Spleen (tissue), 7 donors: ENCODE data around the gene TWF2.

Experiments used
- POLR2A ChIP-seq, 3 donors: fragments of 450-650 bp; IDR thresholded peaks; one replicate each; pipeline ENCODE4 v1.5.1; 2017; ENCODE audit warnings: antibody characterized with exemption in 3 of 3, mild to moderate bottlenecking in 1 of 3
- TF ChIP-seq, protein P1 (sequence below), 11 experiments: fragments of 200-600 bp in 7 of 11; fragments of 450-650 bp in 4 of 11; sonication (generic) in 4 of 11; IDR thresholded peaks in 8 of 11; conservative IDR thresholded peaks in 3 of 11; 1 replicate in 7 of 11; 2 replicates in 4 of 11; pipeline versions ENCODE4 v1.4.0 to v1.8.0; 2016 to 2021; ENCODE audit warnings: antibody characterized with exemption in 11 of 11, inconsistent platforms in 4 of 11, mild to moderate bottlenecking in 1 of 11
- donor health status: DM: no; HTN: no; CAD: no; lungs with moderate emphysema.
- donor health status: DM: no; HTN: no; CAD: no.
- donor health status: DM: no; HTN: no; CAD: no.

DNA sequence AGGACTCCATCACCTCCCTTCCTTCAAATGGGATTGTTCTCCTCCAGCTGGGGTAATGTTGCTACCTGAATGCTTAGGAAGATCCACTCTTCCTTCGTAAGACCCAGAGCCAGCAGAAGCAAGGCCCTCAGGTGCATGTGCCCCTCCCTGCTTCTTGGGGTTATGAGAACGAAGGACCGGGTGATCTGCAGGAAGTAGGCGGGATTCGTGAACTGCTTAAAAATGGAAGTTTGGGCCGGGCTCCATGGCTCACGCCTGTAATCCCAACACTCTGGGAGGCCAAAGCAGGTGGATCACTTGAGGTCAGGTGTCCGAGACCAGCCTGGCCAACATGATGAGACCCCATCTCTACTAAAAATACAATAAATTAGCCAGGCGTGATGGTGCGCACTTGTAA is 21.6 kb downstream of the TWF2 start:
- TF ChIP-seq, protein P1, sequence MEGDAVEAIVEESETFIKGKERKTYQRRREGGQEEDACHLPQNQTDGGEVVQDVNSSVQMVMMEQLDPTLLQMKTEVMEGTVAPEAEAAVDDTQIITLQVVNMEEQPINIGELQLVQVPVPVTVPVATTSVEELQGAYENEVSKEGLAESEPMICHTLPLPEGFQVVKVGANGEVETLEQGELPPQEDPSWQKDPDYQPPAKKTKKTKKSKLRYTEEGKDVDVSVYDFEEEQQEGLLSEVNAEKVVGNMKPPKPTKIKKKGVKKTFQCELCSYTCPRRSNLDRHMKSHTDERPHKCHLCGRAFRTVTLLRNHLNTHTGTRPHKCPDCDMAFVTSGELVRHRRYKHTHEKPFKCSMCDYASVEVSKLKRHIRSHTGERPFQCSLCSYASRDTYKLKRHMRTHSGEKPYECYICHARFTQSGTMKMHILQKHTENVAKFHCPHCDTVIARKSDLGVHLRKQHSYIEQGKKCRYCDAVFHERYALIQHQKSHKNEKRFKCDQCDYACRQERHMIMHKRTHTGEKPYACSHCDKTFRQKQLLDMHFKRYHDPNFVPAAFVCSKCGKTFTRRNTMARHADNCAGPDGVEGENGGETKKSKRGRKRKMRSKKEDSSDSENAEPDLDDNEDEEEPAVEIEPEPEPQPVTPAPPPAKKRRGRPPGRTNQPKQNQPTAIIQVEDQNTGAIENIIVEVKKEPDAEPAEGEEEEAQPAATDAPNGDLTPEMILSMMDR (IDR thresholded peaks at IDR 0.05 in 8 of 11, conservative IDR thresholded peaks at IDR 0.05 in 3 of 11) = no peak
- TF ChIP-seq POLR2A (IDR thresholded peaks at IDR 0.05) = no peak
